GM18519 (cell line): ENCODE measurements around the gene PEX14.

ENCODE experiments used
- ATAC-seq: cut with Tn5 transposase; IDR thresholded peaks from one replicate; pipeline ENCODE4 v1.9.1; 2021; ENCODE audit warnings: mild to moderate bottlenecking, moderate library complexity; ENCODE audit not compliant: unreplicated experiment, low FRiP score

PEX14 gene

GRCh38 chr1:10642403-10643080 lies 167.8 kb downstream of the PEX14 start:
- no peak for ATAC-seq

DNA sequence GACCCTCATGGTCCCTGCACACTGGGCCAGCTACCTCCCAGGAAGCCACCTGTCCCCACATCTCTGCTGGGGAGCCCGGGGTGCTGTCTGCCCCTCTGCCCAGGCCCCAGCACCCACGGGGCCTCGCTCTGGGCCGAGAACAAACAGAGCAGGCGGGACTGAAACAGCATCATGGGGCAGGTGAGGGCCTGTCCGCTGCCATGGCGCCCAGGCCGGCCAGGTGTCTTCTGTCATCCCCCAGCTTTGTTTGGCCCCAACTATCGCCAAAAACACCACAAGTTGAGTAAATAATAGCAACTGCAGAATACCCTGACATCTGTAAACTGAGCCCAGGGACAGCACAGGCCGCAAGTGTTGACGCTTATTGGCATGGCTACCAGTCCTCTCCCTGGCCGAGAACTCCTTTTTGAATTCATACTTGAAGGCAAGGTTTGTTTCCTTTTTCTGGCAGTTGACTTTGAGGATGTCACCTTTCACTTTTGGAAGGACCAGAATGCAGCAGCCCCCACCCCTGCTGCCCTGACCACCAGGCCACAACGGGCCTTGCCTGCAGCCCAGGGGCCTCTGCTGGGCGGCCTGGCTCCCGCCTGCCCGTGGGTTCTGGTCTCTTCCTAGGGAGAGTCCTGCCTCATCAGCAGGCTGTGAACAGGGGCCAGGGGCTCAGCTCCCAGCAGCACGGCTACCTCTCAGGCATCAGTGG lies 169.0 kb downstream of the PEX14 start:
- ATAC-seq, result no peak

DNA sequence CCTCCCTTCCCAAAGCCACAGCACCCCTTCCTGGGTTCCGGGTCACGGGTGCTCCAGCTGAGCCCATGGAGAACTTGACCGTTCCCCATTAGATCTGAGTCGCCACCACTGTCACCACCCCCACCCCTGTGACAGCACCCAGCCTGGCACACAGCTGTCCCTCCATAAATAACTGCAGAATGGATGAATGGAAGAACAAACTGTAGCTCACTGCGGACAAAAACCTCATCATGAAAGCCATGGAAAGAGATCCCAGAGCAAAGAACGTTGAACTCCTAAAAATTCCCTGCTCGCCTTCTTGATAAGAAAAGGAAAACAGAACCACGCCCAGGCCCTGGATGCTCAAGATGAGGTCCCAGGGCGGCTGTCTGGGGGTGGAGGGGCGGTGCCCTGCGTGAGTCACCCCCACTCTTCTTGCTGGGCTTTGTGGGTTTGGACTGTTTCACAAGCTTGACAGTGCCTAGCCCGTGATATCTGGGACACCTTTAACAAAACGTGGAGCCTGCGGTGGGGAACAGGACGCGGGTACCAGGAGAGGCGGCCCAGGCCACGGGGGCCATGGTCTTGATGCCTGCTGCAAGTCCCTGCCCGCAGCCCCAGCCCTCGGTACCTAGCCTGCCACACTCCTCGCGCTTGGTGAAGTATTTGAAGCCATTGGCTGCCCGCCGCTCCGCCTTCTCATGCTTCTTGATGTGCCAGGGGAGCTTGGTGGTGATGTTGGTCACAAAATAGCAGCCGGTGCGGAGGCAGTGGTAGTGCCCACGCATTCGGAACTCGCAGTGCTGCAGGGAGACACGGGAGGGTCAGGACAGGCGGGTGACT lies 169.8 kb downstream of the PEX14 start:
- no peak for ATAC-seq

DNA sequence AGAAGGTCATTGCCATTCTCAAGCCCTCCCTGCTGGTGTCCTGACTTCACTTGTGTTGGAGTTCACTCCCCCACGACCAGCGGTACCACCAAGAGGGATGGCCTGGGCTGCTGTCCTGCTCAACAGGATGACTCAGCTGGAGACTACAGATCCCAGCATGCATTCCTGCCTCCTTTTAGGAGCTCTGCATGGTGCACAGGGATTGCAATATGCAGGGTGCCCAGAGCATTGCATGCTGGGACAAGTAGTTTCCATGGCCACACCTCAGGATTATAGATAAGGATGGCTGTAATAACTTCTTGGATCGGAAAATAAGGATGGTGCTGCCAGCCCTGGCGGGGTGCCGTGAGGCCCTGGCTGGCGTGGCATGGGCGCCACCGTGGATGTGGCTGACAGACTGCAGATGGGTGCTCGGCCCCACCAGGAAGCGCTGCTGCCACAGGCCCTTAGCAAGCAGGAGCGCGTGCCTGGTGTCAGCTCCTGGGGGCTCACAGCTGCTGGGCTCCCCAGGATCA lies 171.7 kb downstream of the PEX14 start:
- no peak for ATAC-seq

- ATAC-seq, result no peak
These were observed 172.8 kb downstream of the PEX14 start for GRCh38 chr1:10647414-10648170.

- no peak for ATAC-seq
These were observed 174.2 kb downstream of the PEX14 start for GRCh38 chr1:10648689-10649516.

- ATAC-seq, result no peak
These were observed 174.9 kb downstream of the PEX14 start for GRCh38 chr1:10649517-10650201.

DNA sequence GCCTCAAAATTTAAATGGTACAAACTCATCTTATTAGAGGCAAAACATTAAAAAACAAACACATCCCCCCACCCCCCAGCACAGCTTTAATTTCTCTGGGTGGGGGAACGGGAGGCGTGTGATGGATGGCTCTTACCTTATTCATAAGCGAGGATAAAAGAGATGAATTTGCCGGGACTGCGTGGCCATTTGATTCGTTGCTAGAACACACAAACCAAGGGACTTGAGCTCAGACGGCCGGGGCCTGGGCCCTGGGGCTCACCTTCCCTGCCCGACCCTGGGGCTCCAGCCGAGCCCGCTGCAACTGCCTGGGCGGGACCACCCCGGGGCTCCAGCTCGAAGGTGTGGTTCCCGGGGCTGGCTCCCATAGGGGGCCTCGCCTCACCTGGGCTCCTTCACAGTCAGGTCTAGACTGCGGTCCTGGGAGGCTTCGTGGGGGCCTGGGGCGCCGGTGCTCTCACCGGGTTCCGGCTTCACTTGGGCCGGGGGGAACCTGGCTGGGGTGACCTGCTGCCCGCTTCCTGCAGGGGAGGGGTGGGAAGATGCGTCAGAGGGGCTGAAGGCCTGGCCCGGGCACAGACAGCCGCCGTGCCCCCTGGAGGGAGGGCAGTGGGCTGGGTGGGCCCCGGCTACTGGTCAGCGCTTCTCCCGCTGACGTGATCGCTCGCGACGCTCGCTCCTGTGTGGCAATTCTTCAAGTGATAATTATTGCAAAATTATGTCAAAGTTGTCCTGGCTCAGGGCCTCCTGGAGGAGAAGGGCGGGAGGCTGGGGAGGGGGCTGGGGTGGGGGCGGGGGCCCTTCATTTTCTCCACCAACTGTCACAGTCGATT lies 176.0 kb downstream of the PEX14 start:
- ATAC-seq, result no peak

- ATAC-seq, result no peak
These were observed 176.6 kb downstream of the PEX14 start for GRCh38 chr1:10651389-10651766.

DNA sequence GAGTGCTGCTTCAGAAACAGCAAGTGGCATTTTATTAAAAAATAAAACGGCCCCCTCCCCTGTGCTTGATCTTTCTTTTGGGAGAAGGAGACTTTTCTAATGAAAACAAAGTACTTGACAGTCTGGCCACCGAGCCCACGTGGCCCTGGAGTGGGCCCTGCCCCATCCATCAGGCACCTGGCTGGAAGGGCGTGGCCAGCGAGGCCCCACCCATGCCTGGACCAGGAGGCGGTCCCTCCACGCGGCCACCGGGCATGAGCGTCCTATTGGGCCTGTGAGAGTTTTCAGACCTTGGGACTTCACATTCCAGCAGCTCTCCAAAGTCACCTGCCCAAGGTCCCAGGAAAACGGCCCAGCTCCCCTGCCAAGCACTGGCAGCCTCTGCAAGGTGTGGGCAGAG lies 177.0 kb downstream of the PEX14 start:
- ATAC-seq, result no peak

DNA sequence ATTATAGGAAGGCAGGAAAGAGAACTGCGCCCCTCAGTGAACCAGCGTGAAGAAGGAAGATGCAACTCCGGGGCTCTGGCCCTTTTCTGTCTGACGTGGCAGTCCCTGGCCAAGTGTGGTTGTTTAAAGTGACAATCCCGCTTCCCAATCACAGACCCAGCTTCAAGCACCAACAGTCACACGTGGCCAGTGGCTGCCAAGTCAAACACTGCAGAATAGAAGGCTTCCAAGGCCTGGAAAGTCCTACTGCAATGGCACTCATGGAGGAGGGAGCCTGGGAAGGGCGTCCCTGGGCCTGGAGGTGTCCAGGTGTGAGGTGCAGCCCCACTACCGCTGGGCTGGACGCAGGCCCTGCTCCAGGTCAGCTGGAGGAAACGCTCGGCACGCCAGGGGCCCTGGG lies 177.9 kb downstream of the PEX14 start:
- ATAC-seq, result no peak

- no peak for ATAC-seq
These were observed 178.8 kb downstream of the PEX14 start for GRCh38 chr1:10653370-10654125.

- ATAC-seq, result no peak
These were observed 180.3 kb downstream of the PEX14 start for GRCh38 chr1:10655002-10655401.

GRCh38 chr1:10656431-10656830 lies 181.7 kb downstream of the PEX14 start:
- ATAC-seq, result no peak

DNA sequence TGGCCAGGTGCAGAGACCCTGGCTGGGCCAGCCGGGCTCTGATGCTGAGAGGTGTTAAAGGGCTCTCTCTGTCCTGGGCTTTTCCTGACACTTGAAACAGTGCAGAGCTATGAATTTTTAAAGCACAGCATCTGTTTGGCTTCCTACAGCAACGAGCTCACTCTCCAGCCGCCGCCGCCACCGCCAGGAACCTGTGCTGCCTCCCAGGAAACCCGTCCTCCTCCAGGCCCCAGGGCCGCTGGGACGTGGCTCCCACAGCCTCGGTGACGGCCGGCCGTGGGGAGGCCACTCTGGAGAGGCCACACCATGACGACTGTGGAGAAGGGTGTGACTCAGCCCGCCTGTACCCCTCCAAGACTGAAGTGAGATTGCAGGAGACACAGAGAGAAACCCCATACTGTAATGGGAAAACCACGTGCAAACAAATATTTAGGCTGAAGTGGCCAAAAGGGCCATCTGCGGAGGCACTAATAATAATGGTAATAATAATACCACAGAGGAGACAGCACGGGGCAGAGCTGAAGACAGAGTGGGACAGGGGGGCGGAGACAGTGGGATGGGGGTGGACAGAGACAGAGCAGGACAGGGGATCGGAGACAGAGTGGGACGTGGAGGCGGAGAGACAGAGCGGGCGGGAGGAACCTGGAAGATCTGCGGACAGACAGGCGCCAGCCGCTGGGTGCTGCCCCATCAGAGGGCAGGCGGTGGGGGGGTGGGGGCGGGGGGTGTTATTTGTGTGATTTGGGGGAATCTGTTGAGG lies 182.5 kb downstream of the PEX14 start:
- no peak for ATAC-seq

DNA sequence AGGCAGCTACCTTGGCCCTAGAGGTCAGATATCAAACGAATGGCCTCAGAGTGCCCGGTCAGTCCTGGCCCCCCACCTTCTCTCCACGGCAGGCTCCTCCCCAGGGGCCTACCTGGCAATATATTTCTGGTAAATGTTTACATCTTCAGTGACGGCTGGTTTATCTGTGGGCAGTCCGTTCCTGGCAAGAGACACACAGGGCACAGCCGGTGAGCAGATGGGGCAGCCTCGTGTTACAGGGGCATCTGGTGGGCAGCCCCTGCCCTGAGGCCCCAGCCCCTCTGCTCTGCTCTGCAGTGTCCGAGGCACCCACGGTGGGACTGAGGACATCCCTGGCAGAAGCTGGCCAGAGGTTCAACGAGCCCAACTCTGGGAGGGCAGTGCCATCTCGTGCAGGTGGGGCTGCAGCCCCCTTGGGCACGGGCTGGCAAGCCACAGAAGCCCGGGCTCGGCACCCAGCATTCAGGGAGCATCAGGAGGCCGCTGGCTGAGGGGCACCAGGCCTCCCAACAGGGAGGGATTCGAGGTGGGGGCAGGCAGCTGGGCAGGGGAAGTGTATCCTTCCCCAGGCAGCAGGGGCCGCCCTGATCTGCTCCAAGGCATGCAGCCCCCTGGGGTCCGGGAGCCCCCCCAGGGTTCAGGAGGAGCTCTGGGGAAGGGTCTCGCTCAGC lies 183.8 kb downstream of the PEX14 start:
- ATAC-seq, result no peak
